Measurements from ENCODE around the gene DAGLA.

DAGLA gene

GRCh38 chr11:61679296-61679695 is 895 bp upstream of the DAGLA start:
- Histone ChIP-seq H3K9ac (ENCODE audit: low read depth, low read length) (no peak overlapping the region), H3K9me3 (ENCODE audit: control insufficient read depth, insufficient read depth, low read length) (no peaks in the 10 kb centered on the region), H3K36me3 (ENCODE audit: insufficient read depth, low read length) (no peaks in the 10 kb centered on the region), H3K4me1 (ENCODE audit: insufficient read depth, low read length) (peaks cover 22% of the 10 kb centered on the region)

GRCh38 chr11:61680622-61681221 is 531 bp downstream of the DAGLA start:
- Histone ChIP-seq H3K4me1 (ENCODE audit: insufficient read depth, low read length) (peaks cover 26% of the 10 kb centered on the region), H3K9ac (ENCODE audit: low read depth, low read length) (peak overlapping the region; percentile 51; the same call in 1 of the 2 replicates), H3K36me3 (ENCODE audit: insufficient read depth, low read length) (no peaks in the 10 kb centered on the region), H3K9me3 (ENCODE audit: control insufficient read depth, insufficient read depth, low read length) (no peaks in the 10 kb centered on the region)

GRCh38 chr11:61682093-61682732 is 2.0 kb downstream of the DAGLA start:
- H3K9ac ChIP-seq (ENCODE audit: low read depth, low read length): no peak overlapping the region
- peaks cover 20% of the 10 kb centered on the region for H3K4me1 ChIP-seq (ENCODE audit: insufficient read depth, low read length)
- H3K9me3 ChIP-seq (ENCODE audit: control insufficient read depth, insufficient read depth, low read length): no peaks in the 10 kb centered on the region
- no peaks in the 10 kb centered on the region for H3K36me3 ChIP-seq (ENCODE audit: insufficient read depth, low read length)

- no peak overlapping the region for H3K9ac ChIP-seq (ENCODE audit: low read depth, low read length)
- peaks cover 20% of the 10 kb centered on the region for H3K4me1 ChIP-seq (ENCODE audit: insufficient read depth, low read length)
Observed at GRCh38 chr11:61682906-61683675, 2.9 kb downstream of the DAGLA start.

GRCh38 chr11:61683961-61684869 is 4.0 kb downstream of the DAGLA start:
- Histone ChIP-seq H3K36me3 (ENCODE audit: insufficient read depth, low read length) (no peaks in the 10 kb centered on the region), H3K9me3 (ENCODE audit: control insufficient read depth, insufficient read depth, low read length) (no peaks in the 10 kb centered on the region), H3K9ac (ENCODE audit: low read depth, low read length) (no peak overlapping the region), H3K4me1 (ENCODE audit: insufficient read depth, low read length) (peaks cover 17% of the 10 kb centered on the region)

More at GRCh38 chr11:61682906-61683675, 2.9 kb downstream of the DAGLA start:
- Histone ChIP-seq H3K9me3 (ENCODE audit: control insufficient read depth, insufficient read depth, low read length) (no peaks in the 10 kb centered on the region), H3K36me3 (ENCODE audit: insufficient read depth, low read length) (no peaks in the 10 kb centered on the region)

- Histone ChIP-seq H3K9me3 (ENCODE audit: control insufficient read depth, insufficient read depth, low read length) (no peaks in the 10 kb centered on the region), H3K9ac (ENCODE audit: low read depth, low read length) (no peak overlapping the region), H3K36me3 (ENCODE audit: insufficient read depth, low read length) (no peaks in the 10 kb centered on the region), H3K4me1 (ENCODE audit: insufficient read depth, low read length) (peaks cover 15% of the 10 kb centered on the region)
Observed at GRCh38 chr11:61684870-61685616, 4.9 kb downstream of the DAGLA start.

GRCh38 chr11:61685617-61685967 is 5.4 kb downstream of the DAGLA start:
- H3K9me3 ChIP-seq (ENCODE audit: control insufficient read depth, insufficient read depth, low read length): no peaks in the 10 kb centered on the region
- peaks cover 19% of the 10 kb centered on the region for H3K4me1 ChIP-seq (ENCODE audit: insufficient read depth, low read length)
- no peak overlapping the region for H3K9ac ChIP-seq (ENCODE audit: low read depth, low read length)
- H3K36me3 ChIP-seq (ENCODE audit: insufficient read depth, low read length): no peaks in the 10 kb centered on the region

- Histone ChIP-seq H3K9ac (ENCODE audit: low read depth, low read length) (no peak overlapping the region), H3K4me1 (ENCODE audit: insufficient read depth, low read length) (peaks cover 22% of the 10 kb centered on the region)
Observed at GRCh38 chr11:61686066-61686465, 5.9 kb downstream of the DAGLA start.

GRCh38 chr11:61686469-61686868 is 6.3 kb downstream of the DAGLA start:
- H3K36me3 ChIP-seq (ENCODE audit: insufficient read depth, low read length): no peaks in the 10 kb centered on the region
- peaks cover 24% of the 10 kb centered on the region for H3K4me1 ChIP-seq (ENCODE audit: insufficient read depth, low read length)
- no peaks in the 10 kb centered on the region for H3K9me3 ChIP-seq (ENCODE audit: control insufficient read depth, insufficient read depth, low read length)
- H3K9ac ChIP-seq (ENCODE audit: low read depth, low read length): no peak overlapping the region

More at GRCh38 chr11:61686066-61686465, 5.9 kb downstream of the DAGLA start:
- Histone ChIP-seq H3K36me3 (ENCODE audit: insufficient read depth, low read length) (no peaks in the 10 kb centered on the region), H3K9me3 (ENCODE audit: control insufficient read depth, insufficient read depth, low read length) (no peaks in the 10 kb centered on the region)

GRCh38 chr11:61687420-61687819 is 7.2 kb downstream of the DAGLA start:
- H3K9ac ChIP-seq (ENCODE audit: low read depth, low read length): no peak overlapping the region
- peaks cover 29% of the 10 kb centered on the region for H3K4me1 ChIP-seq (ENCODE audit: insufficient read depth, low read length)
- H3K9me3 ChIP-seq (ENCODE audit: control insufficient read depth, insufficient read depth, low read length): no peaks in the 10 kb centered on the region
- H3K36me3 ChIP-seq (ENCODE audit: insufficient read depth, low read length): no peaks in the 10 kb centered on the region

- Histone ChIP-seq H3K4me1 (ENCODE audit: insufficient read depth, low read length) (peaks cover 24% of the 10 kb centered on the region), H3K9ac (ENCODE audit: low read depth, low read length) (no peak overlapping the region), H3K9me3 (ENCODE audit: control insufficient read depth, insufficient read depth, low read length) (no peaks in the 10 kb centered on the region), H3K36me3 (ENCODE audit: insufficient read depth, low read length) (no peaks in the 10 kb centered on the region)
Observed at GRCh38 chr11:61688365-61689163, 8.4 kb downstream of the DAGLA start.

GRCh38 chr11:61689164-61689496 is 8.9 kb downstream of the DAGLA start:
- no peak overlapping the region for H3K9ac ChIP-seq (ENCODE audit: low read depth, low read length)
- no peaks in the 10 kb centered on the region for H3K9me3 ChIP-seq (ENCODE audit: control insufficient read depth, insufficient read depth, low read length)
- peaks cover 26% of the 10 kb centered on the region for H3K4me1 ChIP-seq (ENCODE audit: insufficient read depth, low read length)
- H3K36me3 ChIP-seq (ENCODE audit: insufficient read depth, low read length): no peaks in the 10 kb centered on the region

GRCh38 chr11:61690706-61691379 is 10.7 kb downstream of the DAGLA start:
- Histone ChIP-seq H3K36me3 (ENCODE audit: insufficient read depth, low read length) (no peaks in the 10 kb centered on the region), H3K9ac (ENCODE audit: low read depth, low read length) (no peak overlapping the region), H3K4me1 (ENCODE audit: insufficient read depth, low read length) (peaks cover 38% of the 10 kb centered on the region), H3K9me3 (ENCODE audit: control insufficient read depth, insufficient read depth, low read length) (no peaks in the 10 kb centered on the region)
